ENCODE results near the gene SCGB1D1. TPM values are rescaled to one million over a fixed set of nuclear protein-coding genes. Genes with fewer than 3 reads are reported as not detected.

Gene SCGB1D1
- total and polyA plus RNA-seq, 7 donors = not detected

DNA sequence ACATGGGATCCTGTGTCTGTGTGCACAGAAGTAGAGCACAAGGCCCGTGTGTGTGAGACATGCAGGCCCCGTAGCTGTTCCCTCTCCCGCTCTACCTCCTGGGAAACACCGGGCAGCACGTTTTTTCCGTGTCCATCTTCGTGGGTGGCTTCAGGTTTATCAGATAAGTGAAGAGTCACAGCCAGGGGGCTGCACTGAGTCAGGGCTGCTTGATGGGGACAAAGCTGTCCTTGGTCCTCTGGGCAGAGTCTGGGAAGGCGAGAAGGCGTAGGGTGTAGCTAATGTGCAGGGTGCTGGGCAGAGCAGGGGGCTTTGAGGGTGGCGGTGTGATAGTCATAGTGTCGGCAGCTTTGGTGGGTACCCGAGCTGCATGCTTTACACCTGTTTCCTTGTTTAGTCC is 42.5 kb upstream of the SCGB1D1 start:
- no peak for TF ChIP-seq POLR2A (IDR thresholded peaks at IDR 0.05)
- no peak for TF ChIP-seq POLR2AphosphoS5 (IDR thresholded peaks at IDR 0.05)
- TF ChIP-seq, protein P1, sequence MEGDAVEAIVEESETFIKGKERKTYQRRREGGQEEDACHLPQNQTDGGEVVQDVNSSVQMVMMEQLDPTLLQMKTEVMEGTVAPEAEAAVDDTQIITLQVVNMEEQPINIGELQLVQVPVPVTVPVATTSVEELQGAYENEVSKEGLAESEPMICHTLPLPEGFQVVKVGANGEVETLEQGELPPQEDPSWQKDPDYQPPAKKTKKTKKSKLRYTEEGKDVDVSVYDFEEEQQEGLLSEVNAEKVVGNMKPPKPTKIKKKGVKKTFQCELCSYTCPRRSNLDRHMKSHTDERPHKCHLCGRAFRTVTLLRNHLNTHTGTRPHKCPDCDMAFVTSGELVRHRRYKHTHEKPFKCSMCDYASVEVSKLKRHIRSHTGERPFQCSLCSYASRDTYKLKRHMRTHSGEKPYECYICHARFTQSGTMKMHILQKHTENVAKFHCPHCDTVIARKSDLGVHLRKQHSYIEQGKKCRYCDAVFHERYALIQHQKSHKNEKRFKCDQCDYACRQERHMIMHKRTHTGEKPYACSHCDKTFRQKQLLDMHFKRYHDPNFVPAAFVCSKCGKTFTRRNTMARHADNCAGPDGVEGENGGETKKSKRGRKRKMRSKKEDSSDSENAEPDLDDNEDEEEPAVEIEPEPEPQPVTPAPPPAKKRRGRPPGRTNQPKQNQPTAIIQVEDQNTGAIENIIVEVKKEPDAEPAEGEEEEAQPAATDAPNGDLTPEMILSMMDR (IDR thresholded peaks at IDR 0.05) = no peak
- no peak for TF ChIP-seq EP300 (IDR thresholded peaks at IDR 0.05)
- no peak overlapping the region for H3K4me3 ChIP-seq
- 95 to 96% methylated on average over 12 of the region's 12 CpGs for WGBS, 2 donors
- intact Hi-C loops (cut with DNase I) = no loop called here
- H3K36me3 ChIP-seq = peaks cover 0 to 83% (median 43%) of the 10 kb centered on the region in 4 donors
- DNase-seq = no peak
- no peaks in the 10 kb centered on the region for H3K27me3 ChIP-seq
- H3K9me3 ChIP-seq = no peaks in the 10 kb centered on the region
- no peak overlapping the region for H3K27ac ChIP-seq
- H3K4me1 ChIP-seq = no peaks in the 10 kb centered on the region

DNA sequence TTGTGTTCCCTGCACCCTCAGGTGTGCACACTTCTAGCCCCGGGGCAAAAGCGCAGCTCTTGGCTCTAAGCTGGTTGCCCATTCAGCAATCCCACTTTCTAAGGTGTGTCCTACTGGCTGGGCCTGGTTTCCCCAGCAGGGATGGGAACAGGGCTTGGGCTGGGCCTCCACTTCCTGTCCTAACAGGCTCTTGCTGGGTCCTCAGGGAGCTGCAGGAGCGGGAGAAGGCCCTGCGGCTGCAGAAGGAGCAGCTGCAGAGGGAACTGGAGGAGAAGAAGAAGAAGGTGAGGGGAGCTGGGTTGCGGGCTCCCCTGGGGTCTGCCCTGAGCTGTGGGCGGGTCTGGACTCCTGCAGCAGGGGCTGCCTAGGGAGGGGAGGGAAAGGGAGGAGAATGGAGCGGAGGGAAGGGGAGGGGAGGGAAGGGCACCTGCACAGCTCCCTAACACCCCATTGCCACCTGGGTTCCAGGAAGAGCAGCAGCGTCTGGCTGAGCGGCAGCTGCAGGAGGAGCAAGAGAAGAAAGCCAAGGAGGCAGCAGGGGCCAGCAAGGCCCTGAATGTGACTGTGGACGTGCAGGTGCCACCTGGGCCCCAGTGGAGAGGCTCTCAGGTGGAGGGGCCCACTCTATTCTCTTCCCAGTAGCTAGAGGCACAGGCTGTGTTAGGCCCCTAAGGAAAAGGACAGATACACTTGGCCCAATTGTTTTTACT is 41.6 kb upstream of the SCGB1D1 start:
- no peaks in the 10 kb centered on the region for H3K4me1 ChIP-seq
- H3K27ac ChIP-seq = no peak overlapping the region
- H3K9me3 ChIP-seq = no peaks in the 10 kb centered on the region
- H3K27me3 ChIP-seq = no peaks in the 10 kb centered on the region
- no peak for TF ChIP-seq EP300 (IDR thresholded peaks at IDR 0.05)
- H3K4me3 ChIP-seq = no peak overlapping the region
- H3K36me3 ChIP-seq = peaks cover 0 to 85% (median 43%) of the 10 kb centered on the region in 4 donors
- DNase-seq = no peak
- intact Hi-C loops (cut with DNase I) = no loop called here
- WGBS, 2 donors = 94 to 97% methylated on average over 10 of the region's 10 CpGs

DNA sequence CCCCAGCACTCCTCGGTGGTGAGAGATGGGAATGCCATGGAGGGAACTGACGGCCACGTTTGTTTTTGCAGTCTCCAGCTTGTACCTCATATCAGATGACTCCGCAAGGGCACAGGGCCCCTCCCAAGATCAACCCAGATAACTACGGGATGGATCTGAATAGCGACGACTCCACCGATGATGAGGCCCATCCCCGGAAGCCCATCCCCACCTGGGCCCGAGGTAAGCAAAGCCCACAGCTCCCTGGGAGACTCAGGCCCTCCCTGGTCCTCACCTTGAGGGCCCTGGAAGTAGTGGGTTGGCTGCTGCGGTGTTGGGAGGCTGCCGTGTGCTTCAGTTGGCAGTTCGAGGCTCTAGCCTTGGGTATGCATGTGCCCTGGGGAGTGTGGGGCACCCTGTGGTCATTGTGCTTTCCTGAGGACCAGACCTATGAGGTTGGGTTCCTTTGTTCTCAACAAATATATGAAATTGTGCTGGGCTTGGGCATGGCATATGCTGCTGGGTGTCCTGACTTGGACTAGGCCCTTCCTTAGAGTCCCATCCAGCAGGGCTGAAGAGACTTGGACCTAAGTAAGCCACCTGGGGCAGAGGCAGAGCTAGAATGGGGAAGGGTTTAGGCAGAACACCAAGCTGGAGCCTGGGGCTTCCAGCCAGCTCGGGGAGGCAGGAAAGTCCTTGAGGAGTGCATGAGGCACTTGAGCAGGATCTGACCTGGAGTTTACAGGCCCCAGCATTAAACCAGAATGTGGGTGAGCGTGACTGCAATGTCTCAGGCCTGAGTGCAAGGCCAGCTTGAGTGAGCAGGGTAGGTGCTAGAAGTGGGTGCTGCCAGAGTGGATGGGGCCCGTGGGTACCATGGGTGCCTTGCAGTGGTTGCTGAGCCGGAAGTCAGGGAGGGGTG is 39.8 kb upstream of the SCGB1D1 start:
- H3K36me3 ChIP-seq = peaks cover 0 to 77% (median 40%) of the 10 kb centered on the region in 4 donors
- H3K4me1 ChIP-seq = no peaks in the 10 kb centered on the region
- H3K9me3 ChIP-seq = no peaks in the 10 kb centered on the region
- 94% methylated on average over 17 of the region's 17 CpGs for WGBS, 2 donors
- no peak for DNase-seq
- no peak overlapping the region for H3K27ac ChIP-seq
- TF ChIP-seq POLR2AphosphoS5 (IDR thresholded peaks at IDR 0.05) (no peak), EP300 (IDR thresholded peaks at IDR 0.05) (no peak), POLR2A (IDR thresholded peaks at IDR 0.05) (no peak)
- TF ChIP-seq, protein P1 (IDR thresholded peaks at IDR 0.05) = no peak
- intact Hi-C loops (cut with DNase I) = no loop called here
- no peak overlapping the region for H3K4me3 ChIP-seq
- no peaks in the 10 kb centered on the region for H3K27me3 ChIP-seq

DNA sequence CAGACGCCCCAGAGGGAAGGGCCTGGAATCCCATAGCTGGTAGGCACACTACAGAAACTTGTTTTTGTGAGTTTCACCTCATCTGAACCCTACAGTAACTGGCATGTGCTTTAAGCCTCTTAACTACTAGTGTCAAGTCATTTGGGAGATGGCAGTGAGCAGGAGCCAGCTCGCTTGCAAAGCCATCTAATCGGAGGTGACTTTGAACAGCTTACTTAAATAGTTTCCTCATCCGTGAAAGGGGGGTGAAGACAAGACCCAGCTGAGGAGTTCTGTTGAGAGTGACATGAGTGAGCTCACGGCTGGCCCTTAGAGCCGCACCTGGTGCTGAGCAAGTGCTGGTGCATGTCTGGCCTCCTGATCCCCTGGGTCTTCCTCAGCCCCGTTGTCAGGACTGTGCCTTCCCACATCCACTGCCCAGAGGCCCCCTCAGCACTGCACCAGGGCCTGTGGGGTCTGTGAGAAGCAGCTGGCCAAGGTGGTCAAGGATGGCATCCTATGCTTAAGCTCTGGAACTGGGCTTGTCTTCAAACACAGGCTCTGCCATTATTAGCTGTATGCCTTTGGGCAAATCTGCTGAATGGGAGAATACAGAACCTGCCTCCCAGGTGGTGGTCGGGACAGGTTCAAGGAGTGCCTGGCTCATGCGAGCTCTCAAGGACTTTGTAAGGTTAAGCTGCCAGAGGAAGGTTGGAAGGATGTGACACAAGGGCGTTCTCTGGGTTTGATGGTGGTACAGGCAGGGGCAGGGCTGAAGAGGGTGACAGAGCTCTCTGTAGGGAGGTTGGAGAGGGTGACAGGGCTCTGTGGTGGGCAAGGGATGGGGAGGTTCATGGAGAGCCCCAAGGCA is 38.9 kb upstream of the SCGB1D1 start:
- 95 to 96% methylated on average over 10 of the region's 10 CpGs for WGBS, 2 donors
- Histone ChIP-seq H3K27ac (no peak overlapping the region), H3K27me3 (no peaks in the 10 kb centered on the region), H3K9me3 (no peaks in the 10 kb centered on the region), H3K4me1 (no peaks in the 10 kb centered on the region), H3K36me3 (peaks cover 0 to 71% (median 37%) of the 10 kb centered on the region in 4 donors), H3K4me3 (no peak overlapping the region)
- no peak for DNase-seq
- intact Hi-C loops (cut with DNase I) = no loop called here
- TF ChIP-seq, protein P1 (IDR thresholded peaks at IDR 0.05) = no peak
- TF ChIP-seq EP300 (IDR thresholded peaks at IDR 0.05) (no peak), POLR2AphosphoS5 (IDR thresholded peaks at IDR 0.05) (no peak), POLR2A (IDR thresholded peaks at IDR 0.05) (no peak)
